ENCODE measurements around the gene SLC24A4.

Gene SLC24A4

GRCh38 chr14:92459030-92459949 lies 136.3 kb downstream of the SLC24A4 start:
- no peak for TF ChIP-seq CTCF (conservative IDR thresholded peaks at IDR 0.05)
- no peak overlapping the region for H3K27ac ChIP-seq

GRCh38 chr14:92459950-92460421 lies 137.0 kb downstream of the SLC24A4 start:
- no peak overlapping the region for H3K27ac ChIP-seq
- no peak for TF ChIP-seq CTCF (conservative IDR thresholded peaks at IDR 0.05)

- no peak for TF ChIP-seq CTCF (conservative IDR thresholded peaks at IDR 0.05)
- H3K27ac ChIP-seq = no peak overlapping the region
These were observed 137.6 kb downstream of the SLC24A4 start for GRCh38 chr14:92460541-92460915.

- no peak overlapping the region for H3K27ac ChIP-seq
- no peak for TF ChIP-seq CTCF (conservative IDR thresholded peaks at IDR 0.05)
These were observed 138.1 kb downstream of the SLC24A4 start for GRCh38 chr14:92460916-92461579.

- H3K27ac ChIP-seq = no peak overlapping the region
These were observed 138.9 kb downstream of the SLC24A4 start for GRCh38 chr14:92461891-92462290.

GRCh38 chr14:92462568-92462967 lies 139.6 kb downstream of the SLC24A4 start:
- TF ChIP-seq CTCF (conservative IDR thresholded peaks at IDR 0.05) = no peak
- no peak overlapping the region for H3K27ac ChIP-seq

More at GRCh38 chr14:92461891-92462290, 138.9 kb downstream of the SLC24A4 start:
- TF ChIP-seq CTCF (conservative IDR thresholded peaks at IDR 0.05) = no peak

- no peak for TF ChIP-seq CTCF (conservative IDR thresholded peaks at IDR 0.05)
These were observed 140.2 kb downstream of the SLC24A4 start for GRCh38 chr14:92463141-92463540.

More at GRCh38 chr14:92463141-92463540, 140.2 kb downstream of the SLC24A4 start:
- H3K27ac ChIP-seq = no peak overlapping the region
